Measurements from ENCODE around the gene B3GAT2. TPM values are rescaled to one million over a fixed set of nuclear protein-coding genes. Genes with fewer than 3 reads are reported as not detected.
"Not testable (repeated sequence)": the region's sequence is repeated elsewhere in the genome, so short reads cannot be mapped to it uniquely, and the experiment has no call there.

Gene B3GAT2
- total RNA-seq, 2 experiments from 2014 or later: 0.06 TPM; not detected in 1

- H3K4me1 Mint-ChIP-seq: peaks cover 8% of the 10 kb centered on the region
- H3K36me3 Mint-ChIP-seq: no peaks in the 10 kb centered on the region
- no peaks in the 10 kb centered on the region for H3K9me3 Mint-ChIP-seq
- POLR2A ChIA-PET: no interaction called here
- no peak overlapping the region for H3K27ac Mint-ChIP-seq
- peaks cover 66% of the 10 kb centered on the region for H3K27me3 Mint-ChIP-seq
- ATAC-seq (ENCODE audit: low read depth): no peak
- DNase-seq: no peak
- no peak overlapping the region for H3K4me3 Mint-ChIP-seq
Measured at GRCh38 chr6:70954750-70955149, 2.1 kb downstream of the B3GAT2 start.

- H3K4me3 Mint-ChIP-seq: no peak overlapping the region
Measured at GRCh38 chr6:70954176-70954575, 2.7 kb downstream of the B3GAT2 start.

GRCh38 chr6:70952608-70953165 lies 4.2 kb downstream of the B3GAT2 start:
- no peaks in the 10 kb centered on the region for H3K36me3 Mint-ChIP-seq
- no peak overlapping the region for H3K27ac Mint-ChIP-seq
- POLR2A ChIA-PET: no interaction called here
- ATAC-seq (ENCODE audit: low read depth) (no peak), DNase-seq (no peak)
- H3K4me3 Mint-ChIP-seq: no peak overlapping the region
- H3K4me1 Mint-ChIP-seq: peaks cover 8% of the 10 kb centered on the region
- peaks cover 45% of the 10 kb centered on the region for H3K27me3 Mint-ChIP-seq
- H3K9me3 Mint-ChIP-seq: no peaks in the 10 kb centered on the region

More at GRCh38 chr6:70954176-70954575, 2.7 kb downstream of the B3GAT2 start:
- Mint-ChIP-seq H3K27ac (no peak overlapping the region), H3K27me3 (peaks cover 60% of the 10 kb centered on the region), H3K9me3 (no peaks in the 10 kb centered on the region), H3K4me1 (peaks cover 8% of the 10 kb centered on the region), H3K36me3 (no peaks in the 10 kb centered on the region)
- POLR2A ChIA-PET: no interaction called here
- ATAC-seq (ENCODE audit: low read depth) (no peak), DNase-seq (no peak)

- H3K27me3 Mint-ChIP-seq; H3K36me3 Mint-ChIP-seq; H3K9me3 Mint-ChIP-seq; ATAC-seq (ENCODE audit: low read depth); H3K4me1 Mint-ChIP-seq; H3K4me3 Mint-ChIP-seq; POLR2A ChIA-PET; DNase-seq; H3K27ac Mint-ChIP-seq: not testable (repeated sequence)
Measured at GRCh38 chr6:70944321-70944720, 12.5 kb downstream of the B3GAT2 start.

- no peaks in the 10 kb centered on the region for H3K9me3 Mint-ChIP-seq
- no peak overlapping the region for H3K27ac Mint-ChIP-seq
- H3K27me3 Mint-ChIP-seq: peaks cover 8% of the 10 kb centered on the region
- no peaks in the 10 kb centered on the region for H3K36me3 Mint-ChIP-seq
- no peaks in the 10 kb centered on the region for H3K4me1 Mint-ChIP-seq
- H3K4me3 Mint-ChIP-seq: no peak overlapping the region
- DNase-seq (no peak), ATAC-seq (ENCODE audit: low read depth) (no peak)
- POLR2A ChIA-PET: no interaction called here
Measured at GRCh38 chr6:70933853-70934252, 23.0 kb downstream of the B3GAT2 start.

GRCh38 chr6:70905742-70906141 lies 51.1 kb downstream of the B3GAT2 start:
- no peak overlapping the region for H3K4me3 Mint-ChIP-seq
- H3K9me3 Mint-ChIP-seq: no peaks in the 10 kb centered on the region
- H3K27ac Mint-ChIP-seq: no peak overlapping the region
- DNase-seq (no peak), ATAC-seq (ENCODE audit: low read depth) (no peak)
- peaks cover 14% of the 10 kb centered on the region for H3K27me3 Mint-ChIP-seq
- no peaks in the 10 kb centered on the region for H3K4me1 Mint-ChIP-seq
- H3K36me3 Mint-ChIP-seq: no peaks in the 10 kb centered on the region
- POLR2A ChIA-PET: no interaction called here

- peaks cover 14% of the 10 kb centered on the region for H3K27me3 Mint-ChIP-seq
- H3K9me3 Mint-ChIP-seq: no peaks in the 10 kb centered on the region
- DNase-seq (no peak), ATAC-seq (ENCODE audit: low read depth) (no peak)
- H3K4me3 Mint-ChIP-seq: no peak overlapping the region
- POLR2A ChIA-PET: no interaction called here
- H3K27ac Mint-ChIP-seq: no peak overlapping the region
- no peaks in the 10 kb centered on the region for H3K4me1 Mint-ChIP-seq
- H3K36me3 Mint-ChIP-seq: no peaks in the 10 kb centered on the region
Measured at GRCh38 chr6:70903665-70904452, 53.0 kb downstream of the B3GAT2 start.

- ATAC-seq (ENCODE audit: low read depth): no peak
- H3K9me3 Mint-ChIP-seq: no peaks in the 10 kb centered on the region
- no peaks in the 10 kb centered on the region for H3K4me1 Mint-ChIP-seq
- POLR2A ChIA-PET: no interaction called here
- no peaks in the 10 kb centered on the region for H3K36me3 Mint-ChIP-seq
- no peak overlapping the region for H3K4me3 Mint-ChIP-seq
- DNase-seq: no peak
- H3K27me3 Mint-ChIP-seq: peaks cover 17% of the 10 kb centered on the region
- H3K27ac Mint-ChIP-seq: no peak overlapping the region
Measured at GRCh38 chr6:70901324-70901723, 55.5 kb downstream of the B3GAT2 start.

- POLR2A ChIA-PET: no interaction called here
- H3K4me1 Mint-ChIP-seq: no peaks in the 10 kb centered on the region
- H3K36me3 Mint-ChIP-seq: no peaks in the 10 kb centered on the region
- H3K4me3 Mint-ChIP-seq: no peak overlapping the region
- ATAC-seq (ENCODE audit: low read depth) (no peak), DNase-seq (no peak)
- no peak overlapping the region for H3K27ac Mint-ChIP-seq
- peaks cover 21% of the 10 kb centered on the region for H3K27me3 Mint-ChIP-seq
- H3K9me3 Mint-ChIP-seq: no peaks in the 10 kb centered on the region
Measured at GRCh38 chr6:70900047-70900446, 56.8 kb downstream of the B3GAT2 start.

- Mint-ChIP-seq H3K27me3 (peaks cover 8% of the 10 kb centered on the region), H3K27ac (no peak overlapping the region), H3K4me1 (no peaks in the 10 kb centered on the region), H3K9me3 (no peaks in the 10 kb centered on the region), H3K36me3 (no peaks in the 10 kb centered on the region), H3K4me3 (no peak overlapping the region)
- POLR2A ChIA-PET: no interaction called here
- DNase-seq: no peak
- no peak for ATAC-seq (ENCODE audit: low read depth)
Measured at GRCh38 chr6:70894001-70894400, 62.9 kb downstream of the B3GAT2 start.

- Mint-ChIP-seq H3K4me3 (no peak overlapping the region), H3K27ac (no peak overlapping the region), H3K36me3 (no peaks in the 10 kb centered on the region), H3K9me3 (no peaks in the 10 kb centered on the region), H3K4me1 (no peaks in the 10 kb centered on the region), H3K27me3 (no peaks in the 10 kb centered on the region)
- no peak for DNase-seq
- ATAC-seq (ENCODE audit: low read depth): no peak
- POLR2A ChIA-PET: no interaction called here
Measured at GRCh38 chr6:70889270-70889669, 67.6 kb downstream of the B3GAT2 start.

GRCh38 chr6:70886661-70887060 lies 70.2 kb downstream of the B3GAT2 start:
- Mint-ChIP-seq H3K36me3 (no peaks in the 10 kb centered on the region), H3K27ac (no peak overlapping the region), H3K4me1 (no peaks in the 10 kb centered on the region), H3K27me3 (peaks cover 9% of the 10 kb centered on the region), H3K9me3 (no peaks in the 10 kb centered on the region), H3K4me3 (no peak overlapping the region)
- POLR2A ChIA-PET: no interaction called here
- ATAC-seq (ENCODE audit: low read depth) (no peak), DNase-seq (no peak)

GRCh38 chr6:70886071-70886470 lies 70.8 kb downstream of the B3GAT2 start:
- H3K27ac Mint-ChIP-seq: no peak overlapping the region
- POLR2A ChIA-PET: no interaction called here
- no peaks in the 10 kb centered on the region for H3K9me3 Mint-ChIP-seq
- H3K27me3 Mint-ChIP-seq: peaks cover 10% of the 10 kb centered on the region
- no peak for DNase-seq
- no peaks in the 10 kb centered on the region for H3K4me1 Mint-ChIP-seq
- no peak for ATAC-seq (ENCODE audit: low read depth)
- H3K4me3 Mint-ChIP-seq: no peak overlapping the region
- no peaks in the 10 kb centered on the region for H3K36me3 Mint-ChIP-seq

Measured in activated naive CD8-positive, alpha-beta T cell treated with anti-CD3 and anti-CD28 coated beads, Interleukin-2, amount 10 ng/mL, durations not matched to agents 7 days and 5 days (primary cell).